GM18502 (cell line): ENCODE data around the gene WFDC5.
"Not testable (repeated sequence)": the region's sequence is repeated elsewhere in the genome, so short reads cannot be mapped to it uniquely, and the experiment has no call there.

Experiments
- ATAC-seq: cut with Tn5 transposase; IDR thresholded peaks from one replicate; pipeline ENCODE4 v1.9.1; 2021; ENCODE audit warnings: mild to moderate bottlenecking; ENCODE audit not compliant: unreplicated experiment, poor library complexity

WFDC5 gene

DNA sequence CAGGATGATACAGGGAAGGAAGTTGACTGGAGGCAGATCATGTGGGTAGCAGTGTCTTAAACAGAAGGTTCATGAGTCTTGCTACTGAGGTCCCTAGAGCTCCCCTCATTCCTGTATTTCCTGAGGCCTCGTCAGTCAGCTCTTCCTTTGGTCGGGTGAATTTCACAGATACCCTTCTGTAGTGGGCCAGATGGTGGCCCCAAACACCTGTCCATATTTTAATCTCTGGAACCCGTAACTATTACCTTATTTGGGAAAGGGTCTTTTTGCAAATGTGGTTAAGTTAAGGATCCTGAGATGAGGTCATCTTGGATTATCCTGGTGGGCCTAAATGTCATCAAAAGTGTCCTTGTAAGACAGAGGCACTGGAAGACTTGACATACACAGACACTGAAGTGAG is 23.6 kb downstream of the WFDC5 start:
- ATAC-seq = no peak

- no peak for ATAC-seq
Observed at GRCh38 chr20:45090481-45090880, 24.5 kb downstream of the WFDC5 start.

DNA sequence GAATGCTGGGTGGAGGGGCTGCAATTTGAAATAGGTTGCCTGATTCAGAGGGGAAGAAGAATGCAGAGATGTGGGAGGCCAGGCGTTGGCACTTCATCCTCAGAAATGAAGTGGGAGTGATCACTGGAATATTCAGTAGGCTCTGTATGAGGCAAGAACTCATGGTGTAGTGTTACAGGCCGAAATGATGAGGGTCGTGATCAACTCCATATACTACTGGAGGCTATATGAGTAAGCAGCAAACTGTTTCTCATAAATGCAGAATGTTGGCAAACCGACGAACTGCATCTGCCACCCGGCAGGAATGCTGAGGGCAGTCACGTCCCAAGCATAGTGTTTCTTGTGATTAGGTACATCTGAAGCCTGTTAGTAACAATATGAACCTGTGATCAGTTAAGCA is 26.7 kb downstream of the WFDC5 start:
- no peak for ATAC-seq

- no peak for ATAC-seq
Observed at GRCh38 chr20:45087814-45088213, 27.2 kb downstream of the WFDC5 start.

- ATAC-seq = no peak
Observed at GRCh38 chr20:45087097-45087790, 27.7 kb downstream of the WFDC5 start.

- ATAC-seq = no peak
Observed at GRCh38 chr20:45085867-45086266, 29.1 kb downstream of the WFDC5 start.

DNA sequence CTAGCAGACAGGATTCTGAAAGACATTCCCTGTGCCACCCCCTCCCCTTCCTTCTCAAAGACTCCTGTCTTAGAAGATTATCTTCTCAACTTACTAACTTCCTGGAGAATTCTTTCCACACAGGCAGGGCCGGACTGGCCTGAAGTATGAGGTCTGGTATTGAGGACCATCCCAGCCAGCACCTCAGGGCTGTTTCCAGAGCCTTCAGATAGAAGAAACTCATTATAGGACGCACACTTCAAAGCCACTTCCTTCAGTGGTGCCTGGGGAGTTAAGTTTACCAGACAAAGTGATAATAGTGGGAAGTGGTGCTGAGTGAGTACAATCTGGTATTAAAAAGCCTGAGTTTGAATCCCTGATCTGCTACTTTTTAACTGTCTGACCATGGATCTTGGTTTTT is 29.7 kb downstream of the WFDC5 start:
- no peak for ATAC-seq

DNA sequence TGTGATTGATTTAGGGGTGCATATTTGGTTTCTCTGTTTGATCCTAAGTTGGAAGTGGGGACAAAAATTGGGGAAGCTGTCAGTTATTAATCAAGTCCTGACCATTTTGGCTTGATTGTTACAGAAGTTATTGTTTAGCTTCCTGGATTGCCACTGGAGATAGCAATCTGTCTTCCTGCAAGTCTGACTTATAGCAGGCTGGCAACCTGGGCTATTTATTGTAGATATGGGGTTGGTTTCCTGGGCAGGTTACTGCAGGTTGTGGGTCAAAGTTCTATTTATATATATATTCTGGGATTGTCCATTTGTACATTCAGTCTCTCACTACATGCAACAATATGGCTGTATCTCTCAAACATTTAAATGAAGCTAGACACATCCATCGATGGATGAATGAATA is 31.8 kb downstream of the WFDC5 start:
- no peak for ATAC-seq

GRCh38 chr20:45082468-45082867 is 32.5 kb downstream of the WFDC5 start:
- ATAC-seq = no peak

- ATAC-seq = no peak
Observed at GRCh38 chr20:45080867-45081624, 33.9 kb downstream of the WFDC5 start.

DNA sequence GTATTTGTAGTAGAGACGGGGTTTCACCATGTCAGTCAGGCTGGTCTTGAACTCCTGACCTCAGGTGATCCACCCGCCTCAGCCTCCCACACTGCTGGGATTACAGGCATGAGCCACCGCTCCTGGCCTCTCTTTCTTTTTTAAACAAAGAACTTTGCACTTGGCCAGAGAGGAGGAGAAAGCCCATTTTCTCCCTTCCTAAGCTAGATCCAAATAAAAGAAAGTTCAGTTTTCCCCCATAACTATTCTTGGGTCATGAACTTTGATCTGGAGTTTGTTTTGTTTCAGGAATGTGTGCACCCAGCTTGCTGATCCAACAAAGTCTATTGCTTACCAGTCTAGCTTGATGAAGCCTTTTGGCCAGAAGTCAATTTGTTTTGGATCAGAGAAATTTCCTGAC is 37.4 kb downstream of the WFDC5 start:
- ATAC-seq = no peak

DNA sequence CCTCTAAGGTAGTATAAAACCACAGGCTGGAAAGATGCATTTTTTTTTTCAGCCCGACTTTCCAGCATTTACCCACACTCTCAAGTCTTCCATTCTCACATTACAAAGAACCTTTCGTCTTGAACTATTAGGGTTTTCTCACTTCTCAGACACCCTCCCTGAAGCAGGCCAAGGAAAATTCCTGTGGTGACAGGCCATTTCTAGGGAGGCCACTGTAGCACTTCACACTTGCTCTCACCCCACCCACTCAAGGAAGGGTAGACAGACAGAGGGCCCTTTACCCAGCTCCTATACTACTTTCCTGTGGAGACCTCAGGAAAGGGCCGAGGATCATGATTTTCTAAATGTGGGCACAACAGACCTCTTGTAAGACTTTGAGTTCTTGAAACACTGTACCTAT is 41.8 kb downstream of the WFDC5 start:
- no peak for ATAC-seq

DNA sequence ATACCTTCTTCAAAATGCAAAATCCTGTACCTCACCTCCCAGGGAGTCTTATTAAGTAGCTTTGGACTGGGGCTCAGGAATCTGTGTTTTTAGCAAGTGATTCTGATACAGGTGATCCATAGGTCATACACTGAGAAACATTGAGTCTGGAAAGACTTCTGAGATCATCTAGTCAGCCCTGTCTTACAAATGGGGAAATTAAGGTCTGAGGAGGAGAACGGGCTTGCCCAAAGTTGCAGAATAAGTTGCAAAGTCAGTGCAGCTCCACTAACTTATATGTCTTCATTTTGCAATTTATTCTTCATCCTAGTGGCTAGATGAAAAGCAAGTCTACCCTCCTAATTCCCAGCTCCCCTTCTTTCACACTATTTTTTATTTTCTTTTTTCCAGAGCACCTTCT is 42.9 kb downstream of the WFDC5 start:
- ATAC-seq = no peak

- ATAC-seq = no peak
Observed at GRCh38 chr20:45070932-45071632, 43.9 kb downstream of the WFDC5 start.

DNA sequence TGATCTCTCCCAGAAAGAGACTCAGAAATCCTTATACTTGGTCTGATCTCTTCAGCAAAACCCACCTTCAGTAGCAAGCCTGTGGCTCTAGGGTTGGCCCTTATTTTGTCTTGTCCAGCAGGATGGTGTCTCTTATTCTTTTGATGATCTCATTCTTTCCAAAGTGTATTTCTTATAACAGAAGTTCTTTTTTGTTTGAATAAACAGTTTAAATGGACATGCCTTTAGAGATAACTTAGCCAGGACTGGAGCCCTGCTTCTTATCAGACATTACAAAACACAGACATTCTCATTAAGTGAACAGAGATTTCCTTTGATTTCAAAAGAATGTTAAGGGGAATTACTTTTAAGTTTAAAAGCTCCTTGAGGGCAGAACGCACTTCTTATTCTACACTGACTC is 45.7 kb downstream of the WFDC5 start:
- ATAC-seq = no peak

DNA sequence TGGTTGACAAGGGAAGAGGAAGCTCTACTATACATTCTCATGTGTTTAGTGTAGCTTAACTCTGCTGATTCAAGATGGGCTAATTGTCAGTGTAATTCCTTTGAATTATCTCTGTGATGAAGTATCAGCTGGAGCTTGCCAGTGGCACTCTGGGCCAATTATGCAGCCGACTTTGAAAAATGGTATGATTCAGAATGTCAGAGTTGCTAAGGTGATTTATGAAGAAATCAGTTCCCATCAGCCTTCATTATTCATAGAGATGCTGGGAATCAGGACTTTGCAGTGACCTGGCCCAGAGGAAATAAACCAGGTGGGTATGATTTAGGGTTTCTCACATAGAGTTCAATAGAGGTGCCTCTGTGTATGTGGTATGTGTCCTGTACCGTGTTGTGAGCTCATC is 47.4 kb downstream of the WFDC5 start:
- no peak for ATAC-seq

DNA sequence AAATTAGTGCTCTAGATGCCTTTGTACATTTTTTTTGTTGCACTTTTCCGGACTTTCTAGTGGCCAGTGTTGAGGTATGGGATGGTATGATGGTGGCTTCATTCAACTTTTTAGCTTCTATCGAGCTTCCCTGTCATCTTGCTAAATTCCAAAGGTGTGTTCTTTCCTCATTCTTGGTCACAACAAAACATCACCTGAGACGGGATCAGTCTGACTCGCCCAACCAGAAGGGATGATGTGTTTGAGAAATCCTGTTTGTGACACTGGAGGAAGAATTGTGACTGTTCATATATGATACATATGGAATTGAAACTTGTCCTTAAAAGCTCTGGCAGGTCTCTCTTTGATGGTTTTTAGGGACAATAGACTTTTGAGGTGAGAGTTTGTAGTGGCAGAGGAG is 47.9 kb downstream of the WFDC5 start:
- ATAC-seq = no peak

GRCh38 chr20:45066372-45066771 is 48.6 kb downstream of the WFDC5 start:
- ATAC-seq = no peak

GRCh38 chr20:45064812-45065211 is 50.2 kb downstream of the WFDC5 start:
- ATAC-seq = no peak

GRCh38 chr20:45063107-45063506 is 51.9 kb downstream of the WFDC5 start:
- not testable (repeated sequence) for ATAC-seq

DNA sequence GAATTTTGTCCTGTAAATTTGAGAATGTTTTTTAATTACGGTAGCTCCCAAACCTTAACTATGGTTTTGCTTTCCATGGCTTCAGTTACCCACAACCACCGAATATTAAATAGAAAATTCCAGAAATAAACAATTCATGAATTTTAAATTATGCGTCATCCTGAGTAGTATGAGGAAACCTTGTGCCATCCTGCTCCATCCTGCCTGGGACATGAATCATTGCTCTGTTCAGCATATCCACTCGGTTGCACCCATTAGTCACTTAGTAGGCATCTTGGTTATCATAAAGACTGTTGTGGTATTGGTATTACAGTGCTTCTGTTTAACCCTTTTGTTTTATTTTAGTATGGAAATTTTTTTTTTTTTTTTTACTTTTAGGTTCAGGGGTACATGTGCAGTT is 53.7 kb downstream of the WFDC5 start:
- no peak for ATAC-seq
